Activated CD4-positive, alpha-beta T cell treated with anti-CD3 and anti-CD28 coated beads, Interleukin-2, amount 10 ng/mL, durations not matched to agents 24 days and 14 days (primary cell): ENCODE results near the gene SLC30A1. TPM values are rescaled to one million over a fixed set of nuclear protein-coding genes. Genes with fewer than 3 reads are reported as not detected.
"Not testable (repeated sequence)": the region's sequence is repeated elsewhere in the genome, so short reads cannot be mapped to it uniquely, and the experiment has no call there.

ENCODE experiments used
- DNase-seq: peaks from one replicate; pipeline ENCODE4 v3.0.0; 2022
- H3K27ac Mint-ChIP-seq: one replicate; pipeline ENCODE4 v1.8.0; 2022; ENCODE audit warnings: mild to moderate bottlenecking, mixed read lengths
- H3K27me3 Mint-ChIP-seq: one replicate; pipeline ENCODE4 v1.8.0; 2022; ENCODE audit warnings: mixed read lengths
- H3K36me3 Mint-ChIP-seq: one replicate; pipeline ENCODE4 v1.8.0; 2022; ENCODE audit warnings: low read depth, mild to moderate bottlenecking, mixed read lengths
- H3K4me1 Mint-ChIP-seq: one replicate; pipeline ENCODE4 v1.8.0; 2021; ENCODE audit warnings: mixed read lengths
- H3K4me3 Mint-ChIP-seq: one replicate; pipeline ENCODE4 v1.8.0; 2022; ENCODE audit warnings: mild to moderate bottlenecking, moderate library complexity, mixed read lengths
- H3K9me3 Mint-ChIP-seq: one replicate; pipeline ENCODE4 v1.8.0; 2021; ENCODE audit warnings: mixed read lengths
- intact Hi-C: fragments of 100-400 bp; cut with micrococcal nuclease; formaldehyde crosslinking; loops from one replicate; pipeline ENCODE4 v1.15.1; 2023
- total RNA-seq: library from RNA; stranded (reverse); gene quantifications from 2 replicates; pipeline ENCODE4 v1.2.3, GENCODE V29; 2022

The SLC30A1 gene
- total RNA-seq, 1 donor from 2014 or later: 9.0 TPM

- intact Hi-C loops: no loop called here
- Mint-ChIP-seq H3K4me1 (peaks cover 14% of the 10 kb centered on the region), H3K9me3 (no peaks in the 10 kb centered on the region), H3K27ac (no peak overlapping the region), H3K27me3 (peaks cover 4% of the 10 kb centered on the region), H3K36me3 (no peaks in the 10 kb centered on the region), H3K4me3 (no peak overlapping the region)
- no peak for DNase-seq
Observed at GRCh38 chr1:211583011-211583992, 4.3 kb upstream of the SLC30A1 start.

- no peak overlapping the region for H3K27ac Mint-ChIP-seq
- intact Hi-C loops: no loop called here
- peaks cover 3% of the 10 kb centered on the region for H3K36me3 Mint-ChIP-seq
- peaks cover 4% of the 10 kb centered on the region for H3K27me3 Mint-ChIP-seq
- H3K4me1 Mint-ChIP-seq: peaks cover 21% of the 10 kb centered on the region
- H3K4me3 Mint-ChIP-seq: no peak overlapping the region
- no peaks in the 10 kb centered on the region for H3K9me3 Mint-ChIP-seq
- no peak for DNase-seq
Observed at GRCh38 chr1:211581526-211581925, 2.6 kb upstream of the SLC30A1 start.

- Mint-ChIP-seq H3K9me3 (no peaks in the 10 kb centered on the region), H3K27me3 (peaks cover 4% of the 10 kb centered on the region), H3K4me3 (peak overlapping the region; percentile 83), H3K27ac (peak overlapping the region; percentile 61), H3K4me1 (peaks cover 31% of the 10 kb centered on the region), H3K36me3 (peaks cover 12% of the 10 kb centered on the region)
- peak; percentile 61 for DNase-seq
- intact Hi-C loops: no loop called here
Observed at GRCh38 chr1:211580303-211580687, 1.3 kb upstream of the SLC30A1 start.

- DNase-seq: no peak
- intact Hi-C loops: loop anchor here (1.0 to 5.0 kb wide), 10 partner anchors 27 to 1132 kb away; partner anchors contain the start of genes ATF3, DTL, INTS7 and LPGAT1
- H3K4me1 Mint-ChIP-seq: peaks cover 33% of the 10 kb centered on the region
- H3K4me3 Mint-ChIP-seq: peak overlapping the region; percentile 83
- H3K27ac Mint-ChIP-seq: peak overlapping the region; percentile 72
- H3K9me3 Mint-ChIP-seq: no peaks in the 10 kb centered on the region
- H3K27me3 Mint-ChIP-seq: peaks cover 4% of the 10 kb centered on the region
- H3K36me3 Mint-ChIP-seq: peaks cover 15% of the 10 kb centered on the region
Observed at GRCh38 chr1:211579440-211580302, 710 bp upstream of the SLC30A1 start.

GRCh38 chr1:211577819-211578639 lies 932 bp downstream of the SLC30A1 start:
- no peaks in the 10 kb centered on the region for H3K9me3 Mint-ChIP-seq
- peaks cover 27% of the 10 kb centered on the region for H3K36me3 Mint-ChIP-seq
- peak overlapping the region; percentile 92 for H3K4me3 Mint-ChIP-seq
- H3K4me1 Mint-ChIP-seq: peaks cover 33% of the 10 kb centered on the region
- H3K27ac Mint-ChIP-seq: peak overlapping the region; percentile 87
- H3K27me3 Mint-ChIP-seq: peaks cover 4% of the 10 kb centered on the region
- intact Hi-C loops: loop anchor here (1.0 to 5.0 kb wide), 9 partner anchors 29 to 1131 kb away; partner anchors contain the start of genes ATF3, DTL, INTS7 and LPGAT1
- DNase-seq: peak; percentile 93

- intact Hi-C loops: loop anchor here (1.0 to 5.0 kb wide), 7 partner anchors 78 to 1130 kb away; partner anchors contain the start of genes ATF3, DTL, INTS7 and LPGAT1
- Mint-ChIP-seq H3K4me1 (peaks cover 32% of the 10 kb centered on the region), H3K27me3 (peaks cover 4% of the 10 kb centered on the region), H3K36me3 (peaks cover 31% of the 10 kb centered on the region), H3K9me3 (no peaks in the 10 kb centered on the region), H3K4me3 (peak overlapping the region; percentile 92), H3K27ac (peak overlapping the region; percentile 58)
- no peak for DNase-seq
Observed at GRCh38 chr1:211577277-211577818, 1.6 kb downstream of the SLC30A1 start.

GRCh38 chr1:211576717-211577116 lies 2.2 kb downstream of the SLC30A1 start:
- intact Hi-C loops: loop anchor here (1.0 to 5.0 kb wide), 7 partner anchors 79 to 1129 kb away; partner anchors contain the start of genes ATF3, DTL, INTS7 and LPGAT1
- H3K4me3 Mint-ChIP-seq: peak overlapping the region; percentile 92
- DNase-seq: no peak
- no peaks in the 10 kb centered on the region for H3K9me3 Mint-ChIP-seq
- no peak overlapping the region for H3K27ac Mint-ChIP-seq
- peaks cover 32% of the 10 kb centered on the region for H3K4me1 Mint-ChIP-seq
- H3K27me3 Mint-ChIP-seq: peaks cover 4% of the 10 kb centered on the region
- H3K36me3 Mint-ChIP-seq: peaks cover 33% of the 10 kb centered on the region

- peaks cover 34% of the 10 kb centered on the region for H3K4me1 Mint-ChIP-seq
- DNase-seq: no peak
- no peak overlapping the region for H3K27ac Mint-ChIP-seq
- H3K27me3 Mint-ChIP-seq: no peaks in the 10 kb centered on the region
- H3K36me3 Mint-ChIP-seq: peaks cover 35% of the 10 kb centered on the region
- no peak overlapping the region for H3K4me3 Mint-ChIP-seq
- intact Hi-C loops: loop anchor here (5.0 kb wide), 6 partner anchors 192 to 1127 kb away; partner anchors contain the start of genes ATF3, DTL, INTS7 and LPGAT1
- H3K9me3 Mint-ChIP-seq: no peaks in the 10 kb centered on the region
Observed at GRCh38 chr1:211574705-211575104, 4.3 kb downstream of the SLC30A1 start.

GRCh38 chr1:211571998-211572397 lies 7.0 kb downstream of the SLC30A1 start:
- intact Hi-C loops: loop anchor here (2.0 kb wide), 1 partner anchor 57 kb away; no protein-coding TSS in a partner anchor

GRCh38 chr1:211570378-211570777 lies 8.6 kb downstream of the SLC30A1 start:
- not testable (repeated sequence) for H3K27ac Mint-ChIP-seq, H3K27me3 Mint-ChIP-seq, DNase-seq, H3K9me3 Mint-ChIP-seq
- intact Hi-C loops: loop anchor here (2.0 kb wide), 1 partner anchor 56 kb away; no protein-coding TSS in a partner anchor
- H3K36me3 Mint-ChIP-seq: peaks cover 24% of the 10 kb centered on the region
- peak overlapping the region; percentile 25 for H3K4me3 Mint-ChIP-seq
- H3K4me1 Mint-ChIP-seq: peaks cover 30% of the 10 kb centered on the region

More at GRCh38 chr1:211571998-211572397, 7.0 kb downstream of the SLC30A1 start:
- no peak for DNase-seq
- Mint-ChIP-seq H3K4me1 (peaks cover 35% of the 10 kb centered on the region), H3K4me3 (no peak overlapping the region), H3K36me3 (peaks cover 35% of the 10 kb centered on the region), H3K27ac (no peak overlapping the region), H3K27me3 (peaks cover 3% of the 10 kb centered on the region), H3K9me3 (no peaks in the 10 kb centered on the region)

GRCh38 chr1:211566431-211567025 lies 12.4 kb downstream of the SLC30A1 start:
- DNase-seq: no peak
- H3K9me3 Mint-ChIP-seq: no peaks in the 10 kb centered on the region
- H3K4me3 Mint-ChIP-seq: no peak overlapping the region
- no peak overlapping the region for H3K27ac Mint-ChIP-seq
- intact Hi-C loops: no loop called here
- H3K27me3 Mint-ChIP-seq: peaks cover 15% of the 10 kb centered on the region
- peaks cover 20% of the 10 kb centered on the region for H3K4me1 Mint-ChIP-seq
- H3K36me3 Mint-ChIP-seq: peaks cover under 1% of the 10 kb centered on the region

- no peak for DNase-seq
- intact Hi-C loops: no loop called here
- Mint-ChIP-seq H3K27ac (no peak overlapping the region), H3K4me3 (no peak overlapping the region), H3K4me1 (peaks cover 12% of the 10 kb centered on the region), H3K36me3 (no peaks in the 10 kb centered on the region), H3K9me3 (no peaks in the 10 kb centered on the region), H3K27me3 (peaks cover 15% of the 10 kb centered on the region)
Observed at GRCh38 chr1:211564084-211564483, 14.9 kb downstream of the SLC30A1 start.
